ENCODE results near the gene FARS2.

- TF ChIP-seq CTCF (IDR thresholded peaks at IDR 0.05) (no peak), POLR2A (IDR thresholded peaks at IDR 0.05) (no peak)
Measured at GRCh38 chr6:5446362-5447075, 185.2 kb downstream of the FARS2 start.

All from esophagus squamous epithelium (tissue), 4 donors.